HepG2 (cell line): Measurements from ENCODE around the gene ABCG2. TPM values are rescaled to one million over a fixed set of nuclear protein-coding genes. Genes with fewer than 3 reads are reported as not detected.

ENCODE experiments used
- ATAC-seq: fragments of 200-7000 bp; cut with Tn5 transposase; 3 replicates; pipeline ENCODE4 v1.9.1; 2020; ENCODE audit warnings: mild to moderate bottlenecking, moderate library complexity
- BruUV-seq: library from RNA; stranded (reverse); fragments of 400-500 nt; replicated peaks from 2 replicates; lab custom pipeline; 2021; lab: Mats Ljungman, UMichigan
- CTCF ChIA-PET: fragments of 300-600 bp; formaldehyde crosslinking; extraction: SDS; loops from one replicate; lab custom pipeline; 2021; ENCODE audit warnings: low total read pairs, inconsistent platforms, low intra/inter-chr PET ratio; lab: Yijun Ruan, JAX
- POLR2A ChIA-PET: fragments of 350-600 bp; sonication (Branson Sonifier 250); formaldehyde crosslinking; loops from one replicate; lab custom pipeline; 2020; ENCODE audit warnings: antibody characterized with exemption, inconsistent platforms; lab: Yijun Ruan, JAX
- DNase-seq: peaks from one replicate; pipeline ENCODE4 v3.0.0-alpha.2; 2015; ENCODE audit warnings: low spot score
- FAIRE-seq: peaks from 3 replicates; lab custom pipeline; 2011; peaks lifted over from hg19 to GRCh38; lab: Jason Lieb, UNC
- H2AFZ ChIP-seq: one replicate; pipeline ENCODE4 v1.6.1; 2011; ENCODE audit warnings: low read length, inconsistent platforms
- H3K27ac ChIP-seq: fragments of 300-600 bp; 3 replicates; pipeline ENCODE4 v1.8.0; 2011; ENCODE audit warnings: mixed run types, mild to moderate bottlenecking, mixed read lengths, low read length, inconsistent platforms; ENCODE audit not compliant: insufficient read depth; ENCODE audit errors: extremely low read length
- H3K27me3 ChIP-seq, 2 experiments: fragments of 200-600 bp in 1 of 2; 2 replicates in 1 of 2; 3 replicates in 1 of 2; pipeline versions ENCODE4 v1.6.0 to v1.8.0; 2011; ENCODE audit warnings: low read length in 2 of 2, mild to moderate bottlenecking in 2 of 2, moderate library complexity in 2 of 2, inconsistent platforms in 1 of 2; ENCODE audit not compliant: insufficient read depth in 2 of 2, control insufficient read depth in 1 of 2
- H3K36me3 ChIP-seq, 2 experiments: fragments of 200-600 bp in 1 of 2; replicated peaks in 1 of 2; 2 replicates in 1 of 2; 3 replicates in 1 of 2; pipeline versions ENCODE4 v1.5.1 to v1.8.0; 2011; ENCODE audit warnings: low read length in 2 of 2, inconsistent platforms in 1 of 2; ENCODE audit not compliant: insufficient read depth in 2 of 2, control insufficient read depth in 1 of 2
- H3K4me1 ChIP-seq: 2 replicates; pipeline ENCODE4 v1.5.1; 2012; ENCODE audit warnings: low read length, inconsistent platforms; ENCODE audit not compliant: insufficient read depth
- H3K4me2 ChIP-seq: 2 replicates; pipeline ENCODE4 v1.6.0; 2011; ENCODE audit warnings: low read depth, low read length, inconsistent platforms
- H3K4me3 ChIP-seq, 3 experiments: fragments of 200-600 bp in 1 of 3; sonication (generic), shearing (Covaris generic) in 1 of 3; replicated peaks in 1 of 3; 2 replicates each; pipeline ENCODE4 v1.5.1; 2011 to 2016; ENCODE audit warnings: low read length in 3 of 3, inconsistent platforms in 2 of 3, low read depth in 2 of 3, mild to moderate bottlenecking in 2 of 3, control low read depth in 1 of 3, mixed read lengths in 1 of 3; ENCODE audit not compliant: insufficient read depth in 1 of 3
- H3K79me2 ChIP-seq: one replicate; pipeline ENCODE4 v1.6.1; 2011; ENCODE audit warnings: low read length, inconsistent platforms; ENCODE audit not compliant: insufficient read depth
- H3K9ac ChIP-seq: 2 replicates; pipeline ENCODE4 v1.6.0; 2011; ENCODE audit warnings: mild to moderate bottlenecking, low read depth, low read length, inconsistent platforms; ENCODE audit not compliant: insufficient read depth
- H3K9me3 ChIP-seq: 2 replicates; pipeline ENCODE4 v1.5.1; 2012; ENCODE audit warnings: mild to moderate bottlenecking, low read length
- H4K20me1 ChIP-seq: 2 replicates; pipeline ENCODE4 v1.6.0; 2011; ENCODE audit warnings: inconsistent platforms, mild to moderate bottlenecking, low read length, moderate library complexity; ENCODE audit not compliant: insufficient read depth
- CREB1 ChIP-seq, 2 experiments: fragments of 450-650 bp in 1 of 2; IDR thresholded peaks; 2 replicates each; pipeline ENCODE4 v1.6.1; 2016 to 2017; ENCODE audit warnings: control low read depth in 1 of 2, mild to moderate bottlenecking in 1 of 2, missing compliant biosample characterization in 1 of 2, missing genetic modification characterization in 1 of 2
- IKZF1 ChIP-seq: fragments of 450-650 bp; IDR thresholded peaks from 2 replicates; pipeline ENCODE4 v1.7.1; 2016
- KDM3A ChIP-seq: IDR thresholded peaks from 2 replicates; pipeline ENCODE4 v1.6.1; 2018; ENCODE audit warnings: low read depth, missing compliant biosample characterization
- KMT2A ChIP-seq: sonication (generic); formaldehyde crosslinking; IDR thresholded peaks from 2 replicates; pipeline ENCODE4 v1.4.0; 2020; ENCODE audit warnings: missing genetic modification reagents
- NFE2L2 ChIP-seq: fragments of 150-350 bp; IDR thresholded peaks from 2 replicates; pipeline ENCODE4 v1.6.1; 2014; ENCODE audit warnings: low read length
- NFYC ChIP-seq: IDR thresholded peaks from 2 replicates; pipeline ENCODE4 v1.6.1; 2016; ENCODE audit warnings: missing genetic modification reagents, missing compliant biosample characterization
- POLR2AphosphoS5 ChIP-seq: IDR thresholded peaks from 2 replicates; pipeline ENCODE4 v1.6.1; 2012; ENCODE audit warnings: low read depth, low read length
- ZNF510 ChIP-seq: sonication (generic); formaldehyde crosslinking; IDR thresholded peaks from 2 replicates; pipeline ENCODE4 v1.4.0; 2020; ENCODE audit warnings: low read depth, mild to moderate bottlenecking, missing genetic modification reagents
- ZNF7 ChIP-seq: IDR thresholded peaks from 2 replicates; pipeline ENCODE4 v1.6.1; 2016; ENCODE audit warnings: missing biosample characterization, missing genetic modification reagents
- ZSCAN12 ChIP-seq: sonication (generic); formaldehyde crosslinking; IDR thresholded peaks from 2 replicates; pipeline ENCODE4 v1.9.0; 2021; ENCODE audit warnings: mild to moderate bottlenecking, missing genetic modification reagents
- WGBS: methylation state at CpG from one replicate; pipeline ENCODE4 v1.1.6; 2017; ENCODE audit warnings: low lambda C conversion rate; 5-methylcytosine and 5-hydroxymethylcytosine counted together
- in situ Hi-C: cut with HindIII; loops from 2 replicates; pipeline ENCODE4 v1.10.0; 2017; ENCODE audit warnings: low pct_unique_long_range_greater_than_20kb; ENCODE audit not compliant: extremely low pct_ligation_motif_present
- intact Hi-C: fragments of 100-400 bp; cut with micrococcal nuclease; formaldehyde crosslinking; loops from one replicate; pipeline ENCODE4 v1.10.0; 2022; ENCODE audit not compliant: unreplicated experiment
- polyA plus RNA-seq, 8 experiments: library from polyadenylated mRNA; depleted of rRNA in 3 of 8; stranded (reverse) in 7 of 8; unstranded in 1 of 8; fragments of >200 nt; fragmentation: Illumina TruSeq in 4 of 8; extraction: Trizol in 4 of 8; gene quantifications; 2 replicates each; pipeline versions ENCODE4 v1.2.1 to v1.2.3, GENCODE V29; 2011 to 2016; ENCODE audit warnings: low read depth in 4 of 8, missing spikeins in 1 of 8, mixed read lengths in 1 of 8; ENCODE audit not compliant: insufficient read depth in 1 of 8
- total RNA-seq, 5 experiments: library from RNA; depleted of rRNA; stranded (reverse); fragments of >200 nt; fragmentation: Illumina TruSeq; extraction: Trizol; gene quantifications; 2 replicates each; pipeline ENCODE4 v1.2.3, GENCODE V29; 2016; ENCODE audit warnings: low read depth in 1 of 5
- TF ChIP-seq, protein P1 (sequence below): sonication (generic); formaldehyde crosslinking; IDR thresholded peaks from 2 replicates; pipeline ENCODE4 v1.4.0; 2020; ENCODE audit warnings: mild to moderate bottlenecking, missing genetic modification reagents
- TF ChIP-seq, protein P2 (sequence below): sonication (generic); formaldehyde crosslinking; IDR thresholded peaks from 2 replicates; pipeline ENCODE4 v1.4.0; 2020; ENCODE audit warnings: missing genetic modification reagents, borderline replicate concordance

ABCG2 gene
- total and polyA plus RNA-seq, 2 of the 13 experiments (the other 11 are each of a cell fraction or from before 2014, with no cell fraction given) = 10.0 to 15.7 TPM

DNA sequence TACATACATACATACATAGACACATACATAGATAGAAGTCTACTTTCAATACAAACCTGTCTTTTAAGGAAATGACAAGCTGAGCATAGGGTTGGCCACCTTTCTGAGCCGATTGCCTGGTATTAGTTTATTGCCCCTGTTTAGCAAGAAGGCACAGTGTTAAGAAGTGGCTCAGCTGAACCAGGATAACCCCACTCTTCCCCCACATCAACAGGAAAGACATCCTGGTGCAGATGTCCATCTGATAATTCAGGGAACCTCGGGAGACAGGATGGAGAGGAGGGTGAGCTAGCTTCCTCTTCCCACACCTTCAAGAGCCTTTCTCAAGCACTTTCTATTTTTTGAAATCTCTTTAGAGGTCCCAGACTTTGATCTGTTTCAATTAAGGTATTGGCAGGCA is 98.7 kb downstream of the ABCG2 start:
- intact Hi-C loops = loop anchor here (5.0 kb wide), 1 partner anchor 48 kb away; no protein-coding TSS in a partner anchor
- in situ Hi-C loops = no loop called here
- no peak overlapping the region for H2AFZ ChIP-seq
- ChIA-PET CTCF (interaction anchor here (1.2 kb wide), 1 partner anchor 152 kb away, joined by 4 read pairs; no protein-coding TSS in a partner anchor), POLR2A (no interaction called here)
- no peak for DNase-seq
- H4K20me1 ChIP-seq = no peaks in the 10 kb centered on the region
- H3K27ac ChIP-seq = no peak overlapping the region
- no TSS peak for BruUV-seq
- H3K79me2 ChIP-seq = no peaks in the 10 kb centered on the region
- no peak overlapping the region for H3K9ac ChIP-seq
- H3K4me2 ChIP-seq = no peak overlapping the region
- no peaks in the 10 kb centered on the region for H3K9me3 ChIP-seq
- WGBS = 70% methylated on average over 2 of the region's 2 CpGs
- no peaks in the 10 kb centered on the region for H3K27me3 ChIP-seq
- no peak for ATAC-seq
- FAIRE-seq = no peak
- H3K36me3 ChIP-seq = 0 out of 5 replicates have a peak, but pooled peaks cover 0 to 2% of the 10 kb centered on the region in 2 experiments
- H3K4me1 ChIP-seq = peaks cover 33% of the 10 kb centered on the region
- H3K4me3 ChIP-seq = no peak overlapping the region
- TF ChIP-seq, protein P1, sequence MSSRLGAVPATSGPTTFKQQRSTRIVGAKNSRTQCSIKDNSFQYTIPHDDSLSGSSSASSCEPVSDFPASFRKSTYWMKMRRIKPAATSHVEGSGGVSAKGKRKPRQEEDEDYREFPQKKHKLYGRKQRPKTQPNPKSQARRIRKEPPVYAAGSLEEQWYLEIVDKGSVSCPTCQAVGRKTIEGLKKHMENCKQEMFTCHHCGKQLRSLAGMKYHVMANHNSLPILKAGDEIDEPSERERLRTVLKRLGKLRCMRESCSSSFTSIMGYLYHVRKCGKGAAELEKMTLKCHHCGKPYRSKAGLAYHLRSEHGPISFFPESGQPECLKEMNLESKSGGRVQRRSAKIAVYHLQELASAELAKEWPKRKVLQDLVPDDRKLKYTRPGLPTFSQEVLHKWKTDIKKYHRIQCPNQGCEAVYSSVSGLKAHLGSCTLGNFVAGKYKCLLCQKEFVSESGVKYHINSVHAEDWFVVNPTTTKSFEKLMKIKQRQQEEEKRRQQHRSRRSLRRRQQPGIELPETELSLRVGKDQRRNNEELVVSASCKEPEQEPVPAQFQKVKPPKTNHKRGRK (CRISPR knock-in tag) = no peak
- TF ChIP-seq ZSCAN12 (CRISPR knock-in tag) = no peak
- TF ChIP-seq, protein P2, sequence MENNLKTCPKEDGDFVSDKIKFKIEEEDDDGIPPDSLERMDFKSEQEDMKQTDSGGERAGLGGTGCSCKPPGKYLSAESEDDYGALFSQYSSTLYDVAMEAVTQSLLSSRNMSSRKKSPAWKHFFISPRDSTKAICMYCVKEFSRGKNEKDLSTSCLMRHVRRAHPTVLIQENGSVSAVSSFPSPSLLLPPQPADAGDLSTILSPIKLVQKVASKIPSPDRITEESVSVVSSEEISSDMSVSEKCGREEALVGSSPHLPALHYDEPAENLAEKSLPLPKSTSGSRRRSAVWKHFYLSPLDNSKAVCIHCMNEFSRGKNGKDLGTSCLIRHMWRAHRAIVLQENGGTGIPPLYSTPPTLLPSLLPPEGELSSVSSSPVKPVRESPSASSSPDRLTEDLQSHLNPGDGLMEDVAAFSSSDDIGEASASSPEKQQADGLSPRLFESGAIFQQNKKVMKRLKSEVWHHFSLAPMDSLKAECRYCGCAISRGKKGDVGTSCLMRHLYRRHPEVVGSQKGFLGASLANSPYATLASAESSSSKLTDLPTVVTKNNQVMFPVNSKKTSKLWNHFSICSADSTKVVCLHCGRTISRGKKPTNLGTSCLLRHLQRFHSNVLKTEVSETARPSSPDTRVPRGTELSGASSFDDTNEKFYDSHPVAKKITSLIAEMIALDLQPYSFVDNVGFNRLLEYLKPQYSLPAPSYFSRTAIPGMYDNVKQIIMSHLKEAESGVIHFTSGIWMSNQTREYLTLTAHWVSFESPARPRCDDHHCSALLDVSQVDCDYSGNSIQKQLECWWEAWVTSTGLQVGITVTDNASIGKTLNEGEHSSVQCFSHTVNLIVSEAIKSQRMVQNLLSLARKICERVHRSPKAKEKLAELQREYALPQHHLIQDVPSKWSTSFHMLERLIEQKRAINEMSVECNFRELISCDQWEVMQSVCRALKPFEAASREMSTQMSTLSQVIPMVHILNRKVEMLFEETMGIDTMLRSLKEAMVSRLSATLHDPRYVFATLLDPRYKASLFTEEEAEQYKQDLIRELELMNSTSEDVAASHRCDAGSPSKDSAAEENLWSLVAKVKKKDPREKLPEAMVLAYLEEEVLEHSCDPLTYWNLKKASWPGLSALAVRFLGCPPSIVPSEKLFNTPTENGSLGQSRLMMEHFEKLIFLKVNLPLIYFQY (CRISPR knock-in tag) = no peak
- TF ChIP-seq KDM3A (CRISPR knock-in tag) = no peak
- TF ChIP-seq ZNF510 = no peak
- no peak for TF ChIP-seq ZNF7
- TF ChIP-seq NFYC (CRISPR knock-in tag) = no peak
- no peak for TF ChIP-seq POLR2AphosphoS5
- no peak for TF ChIP-seq IKZF1
- no peak for TF ChIP-seq KMT2A (CRISPR knock-in tag)
- TF ChIP-seq CREB1 (IDR thresholded peaks at IDR 0.05) = no peak
- TF ChIP-seq CREB1 (CRISPR knock-in tag; IDR thresholded peaks at IDR 0.05) = no peak
- TF ChIP-seq NFE2L2 = no peak
